KBM-7 (cell line): ENCODE measurements around the gene SMURF1.

ENCODE experiments used
- DNase-seq: peaks from one replicate; pipeline ENCODE4 v3.0.0-alpha.2; 2015
- in situ Hi-C: fragments of 300-500 bp; cut with MboI; formaldehyde crosslinking; loops from 2 replicates; pipeline ENCODE4 v1.14.3; 2020; ENCODE audit warnings: low sequenced_read_pairs, low pct_unique_long_range_greater_than_20kb, mixed read lengths

The SMURF1 gene

DNA sequence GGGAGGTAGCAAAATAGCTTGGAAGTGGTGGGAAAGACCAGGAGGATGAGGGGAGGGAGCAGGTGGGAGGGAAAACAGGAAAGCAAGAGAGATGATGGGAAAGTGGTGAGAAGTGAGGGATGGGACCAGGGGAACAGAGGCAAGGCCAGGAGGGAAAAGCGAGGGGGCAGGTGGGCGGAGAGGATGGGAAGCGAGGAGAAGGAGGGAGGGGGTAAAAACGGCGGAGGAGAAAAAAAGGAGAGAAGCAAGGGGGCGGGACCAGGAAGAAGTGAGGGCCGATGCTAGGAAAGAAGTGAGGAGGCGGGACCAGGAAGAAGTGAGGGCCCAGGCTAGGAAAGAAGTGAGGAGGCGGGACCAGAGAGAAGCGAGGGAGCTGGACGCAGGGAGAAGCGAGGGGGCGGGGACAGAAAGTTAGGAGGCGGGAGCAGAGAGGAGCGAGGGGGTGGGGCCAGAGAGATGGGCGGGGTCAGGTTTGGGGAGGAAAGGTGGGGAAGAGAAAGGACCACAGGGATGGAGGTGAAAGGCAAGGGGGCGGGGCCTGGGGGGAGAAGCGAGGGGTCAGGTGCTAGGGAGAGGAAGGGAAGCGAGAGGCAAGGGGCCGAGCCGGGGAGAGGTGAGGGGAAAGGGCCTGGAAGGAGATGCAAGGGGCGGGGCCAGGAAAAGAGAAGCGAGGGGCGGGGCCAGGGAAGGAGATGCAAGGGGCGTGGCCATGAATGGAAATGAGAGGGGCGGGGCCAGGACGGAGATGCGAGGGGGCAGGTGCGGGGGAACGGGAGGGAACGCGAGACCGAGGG lies 984 bp downstream of the SMURF1 start:
- in situ Hi-C loops = no loop called here
- peak; percentile 71 for DNase-seq

DNA sequence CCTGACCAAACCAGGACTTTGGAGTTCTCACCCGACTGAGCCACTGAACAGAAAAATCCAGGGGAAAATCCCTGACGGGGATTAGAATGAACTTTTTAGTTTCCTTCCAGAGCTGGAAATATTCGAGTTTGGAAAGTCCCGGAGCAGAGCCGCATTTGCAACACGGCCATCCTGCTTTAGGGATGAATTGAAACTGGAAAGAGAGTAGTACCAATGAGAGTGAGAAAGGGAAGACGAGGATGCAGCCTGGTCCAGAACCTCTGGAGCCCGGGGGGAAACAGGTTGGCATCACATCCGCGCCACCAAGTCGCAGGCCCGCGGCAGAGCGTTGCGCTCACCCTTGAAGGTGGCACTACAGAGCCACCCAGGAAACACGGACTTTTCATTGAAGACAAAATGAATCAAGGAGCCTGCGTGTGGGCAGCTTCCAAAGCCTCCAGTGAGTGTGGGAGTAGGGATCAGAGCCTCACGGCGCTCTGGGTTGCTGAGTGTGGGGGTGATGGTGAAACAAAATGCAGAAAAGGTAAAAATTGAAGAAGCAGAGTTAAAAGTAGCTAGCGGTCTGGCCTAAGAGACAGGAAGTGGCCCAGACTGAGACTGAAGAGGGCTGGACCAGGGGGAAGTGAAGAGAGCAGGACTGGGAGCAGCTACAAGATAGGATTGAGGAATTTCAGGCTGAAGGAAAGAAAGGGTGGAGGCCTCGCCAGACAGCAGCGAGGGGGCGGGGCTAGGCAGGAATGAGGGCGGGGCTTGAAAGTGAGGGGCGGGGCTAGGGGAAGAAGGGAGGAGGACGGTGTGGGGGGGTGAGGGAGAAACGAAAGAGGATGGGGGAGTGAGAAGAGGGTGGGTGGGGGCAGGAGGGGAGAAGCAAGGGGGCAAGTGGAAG lies 1.8 kb downstream of the SMURF1 start:
- peak; percentile 48 for DNase-seq
- in situ Hi-C loops = no loop called here

- no peak for DNase-seq
- in situ Hi-C loops = no loop called here
These were observed 2.6 kb downstream of the SMURF1 start for GRCh38 chr7:99141334-99141733.

DNA sequence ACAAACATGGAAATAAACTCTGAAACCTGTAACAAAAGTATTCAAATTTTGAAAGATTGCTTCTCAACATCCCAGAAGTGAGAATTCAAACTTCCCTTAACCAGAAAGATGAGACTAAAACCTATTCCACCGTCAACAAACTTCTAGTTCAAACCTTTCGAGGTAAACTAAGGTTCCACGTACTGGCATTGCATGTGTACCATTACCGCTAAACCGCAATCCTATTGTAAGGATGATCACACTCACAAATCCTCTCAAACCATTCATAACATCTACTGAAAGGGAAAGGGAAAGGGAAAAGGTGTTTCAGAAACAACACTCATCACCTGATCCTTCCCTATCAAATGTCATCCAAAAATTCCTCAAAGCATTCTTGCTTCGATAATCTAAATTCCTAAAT lies 3.1 kb downstream of the SMURF1 start:
- in situ Hi-C loops = no loop called here
- no peak for DNase-seq

DNA sequence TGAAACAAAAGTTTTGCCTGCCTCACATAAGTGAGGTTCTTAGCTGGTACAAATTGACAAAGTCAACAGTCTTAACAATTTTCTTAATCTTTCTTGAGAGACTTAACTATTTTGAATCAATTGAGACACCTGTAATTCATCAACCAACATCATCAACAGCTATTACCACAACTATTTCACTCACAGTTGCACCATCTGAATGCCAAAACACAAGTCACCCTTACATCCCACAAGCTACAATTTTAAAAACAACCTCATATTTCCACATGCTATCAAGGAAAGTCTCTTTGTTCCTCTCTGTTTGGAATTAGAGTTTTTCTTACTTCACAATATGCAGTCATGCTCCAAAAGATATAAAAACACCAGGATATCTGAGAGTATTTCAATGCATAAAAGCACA lies 4.9 kb downstream of the SMURF1 start:
- in situ Hi-C loops = no loop called here

DNA sequence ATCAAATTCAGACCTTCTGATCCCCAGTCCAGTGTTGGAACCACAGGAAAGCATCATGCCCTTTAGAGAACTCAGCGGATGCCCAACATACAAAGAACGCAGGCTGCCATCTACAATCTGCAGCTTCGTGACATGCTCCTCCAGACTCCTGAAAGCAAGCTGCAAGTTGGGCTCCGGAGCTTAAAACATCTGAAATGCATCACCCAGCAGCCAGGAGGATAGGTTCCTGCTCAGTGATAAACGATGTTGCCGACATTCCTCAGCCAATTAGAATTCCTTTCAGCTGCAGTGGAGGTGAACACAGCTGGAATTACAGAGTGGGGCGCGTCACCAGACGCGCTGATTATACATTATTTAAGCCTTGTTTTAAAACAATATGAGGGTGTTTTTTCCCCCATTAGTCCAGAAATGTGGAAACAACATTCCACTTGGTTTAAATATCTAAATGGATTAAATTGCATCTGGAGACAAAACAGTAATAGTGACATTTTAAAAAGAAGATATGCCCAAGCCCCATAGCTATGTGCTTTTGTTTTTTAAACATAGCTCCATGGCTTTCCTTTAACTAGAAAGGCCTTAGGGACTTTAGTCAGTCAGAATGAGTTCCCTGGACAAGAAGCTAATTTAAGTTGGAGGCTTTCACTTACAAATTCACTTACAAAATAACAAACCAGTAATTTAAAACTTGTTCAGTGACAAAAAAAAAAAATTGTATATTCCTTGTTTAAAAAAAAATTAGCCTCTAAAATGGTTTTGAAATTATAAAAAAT lies 6.3 kb downstream of the SMURF1 start:
- in situ Hi-C loops = no loop called here
- DNase-seq = no peak

More for the DNA sequence above, 4.9 kb downstream of the SMURF1 start:
- no peak for DNase-seq

- in situ Hi-C loops = no loop called here
- no peak for DNase-seq
These were observed 8.0 kb downstream of the SMURF1 start for GRCh38 chr7:99135938-99136337.

GRCh38 chr7:99133766-99134564 lies 9.9 kb downstream of the SMURF1 start:
- DNase-seq = no peak
- in situ Hi-C loops = no loop called here

DNA sequence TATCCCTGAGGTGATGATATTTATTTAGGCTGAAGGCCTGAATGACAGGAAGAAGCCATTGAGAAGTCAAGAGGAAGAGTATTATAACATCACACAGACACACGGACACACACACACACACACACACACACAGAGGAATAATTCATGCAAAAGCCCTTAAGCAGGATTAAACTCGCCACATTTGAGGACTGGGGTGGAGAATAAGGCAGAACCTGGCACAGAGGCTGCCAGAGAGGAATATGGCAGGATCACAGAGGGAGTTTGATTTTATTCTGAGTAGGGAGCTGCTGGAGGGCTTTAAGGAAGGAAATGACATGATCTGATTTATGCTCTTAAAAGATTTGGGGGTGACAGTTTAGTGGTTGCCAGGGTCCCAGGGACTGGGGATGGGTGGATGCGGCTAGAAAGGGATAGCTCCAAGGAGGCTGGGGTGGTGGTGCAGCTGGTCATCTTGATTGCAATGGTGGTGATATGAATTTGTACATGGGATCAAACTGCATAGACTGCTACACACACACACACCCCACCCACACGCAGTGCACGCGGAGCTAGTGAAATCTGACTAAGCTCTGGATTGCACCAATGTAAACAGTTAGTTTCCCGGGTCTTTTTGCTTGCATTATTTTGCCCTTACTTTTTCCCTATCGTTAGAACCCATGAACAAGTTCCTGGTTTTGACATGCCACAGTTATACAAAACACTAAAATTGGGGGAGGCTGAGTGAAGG lies 11.2 kb downstream of the SMURF1 start:
- no peak for DNase-seq
- in situ Hi-C loops = no loop called here

DNA sequence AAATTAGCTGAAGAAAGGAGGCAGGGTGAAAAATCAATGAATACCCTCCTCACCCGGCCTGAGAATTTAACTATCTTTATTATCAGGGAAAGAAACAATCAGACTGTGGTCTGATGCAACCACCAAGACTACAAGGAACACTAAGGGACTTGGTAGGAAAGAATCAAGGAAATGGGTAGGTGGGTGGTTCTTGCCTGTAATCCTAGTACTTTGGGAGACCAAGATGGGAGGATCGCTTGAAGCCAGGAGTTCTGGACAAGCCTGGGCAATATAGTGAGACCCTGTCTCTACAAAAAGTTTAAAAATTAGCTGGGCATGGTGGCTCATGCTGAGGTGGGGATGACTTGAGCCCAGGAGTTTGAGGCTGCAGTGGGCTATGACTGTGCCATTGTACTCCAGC lies 12.6 kb downstream of the SMURF1 start:
- no peak for DNase-seq
- in situ Hi-C loops = no loop called here

- DNase-seq = no peak
- in situ Hi-C loops = no loop called here
These were observed 14.4 kb downstream of the SMURF1 start for GRCh38 chr7:99129536-99129935.

DNA sequence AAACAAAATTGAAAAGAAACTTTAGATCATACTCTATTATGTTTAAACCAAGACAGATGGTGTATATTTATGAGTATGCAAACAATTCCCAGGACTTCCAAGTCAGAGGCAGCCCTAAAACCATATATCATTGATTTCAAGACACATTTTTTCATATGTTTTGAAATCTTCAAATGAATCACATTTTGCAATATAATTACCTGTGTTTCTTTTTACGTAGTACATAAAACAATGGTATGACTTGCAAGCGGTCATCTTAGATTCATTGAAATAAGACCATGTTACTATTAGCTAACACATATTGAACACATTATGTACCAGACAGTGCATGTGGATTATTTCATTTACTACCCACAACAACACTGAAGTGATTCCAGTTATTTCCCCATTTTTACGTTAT lies 14.9 kb downstream of the SMURF1 start:
- in situ Hi-C loops = no loop called here
- DNase-seq = no peak

DNA sequence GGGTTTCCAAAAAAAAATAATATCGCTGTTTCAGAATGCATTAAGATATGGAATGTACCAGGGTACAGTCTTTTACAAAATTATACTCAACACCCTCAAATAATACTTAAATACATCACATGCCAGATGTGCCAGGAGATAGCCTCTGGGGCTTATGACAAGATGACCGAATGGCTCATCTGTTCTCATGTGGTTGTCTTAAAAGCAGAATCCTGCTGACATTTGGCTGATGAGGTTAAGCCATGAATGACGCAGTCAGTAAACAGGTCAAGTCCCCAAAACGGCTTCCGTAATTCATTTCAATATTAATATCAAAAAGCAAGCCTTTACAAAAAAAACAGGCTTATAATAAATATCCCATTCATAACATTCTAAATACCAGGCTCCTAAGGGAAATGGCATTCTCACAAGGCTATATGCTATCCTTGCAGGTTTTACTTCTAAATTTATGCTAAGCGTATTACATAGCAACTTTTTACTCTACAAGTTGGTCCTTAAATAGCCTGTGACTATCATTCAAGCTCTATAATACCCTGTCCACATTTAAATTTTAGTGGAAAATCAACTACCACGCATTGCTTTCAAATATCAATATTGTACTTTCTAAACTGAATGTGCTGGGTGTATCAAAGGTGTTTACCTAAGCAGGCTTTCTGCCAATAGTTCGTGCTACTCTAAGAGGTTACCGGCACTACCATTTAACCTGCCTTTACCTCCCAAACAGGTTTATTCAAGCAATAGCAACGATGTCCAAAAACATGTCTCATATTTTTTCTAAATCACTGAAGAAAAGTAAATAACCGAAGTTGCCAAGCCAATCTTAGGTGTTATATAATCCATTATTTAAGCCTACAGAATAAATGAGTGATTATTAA lies 15.6 kb downstream of the SMURF1 start:
- DNase-seq = no peak
- in situ Hi-C loops = no loop called here

- no peak for DNase-seq
- in situ Hi-C loops = no loop called here
These were observed 16.3 kb downstream of the SMURF1 start for GRCh38 chr7:99127636-99128035.

- in situ Hi-C loops = no loop called here
- no peak for DNase-seq
These were observed 16.9 kb downstream of the SMURF1 start for GRCh38 chr7:99126921-99127553.

DNA sequence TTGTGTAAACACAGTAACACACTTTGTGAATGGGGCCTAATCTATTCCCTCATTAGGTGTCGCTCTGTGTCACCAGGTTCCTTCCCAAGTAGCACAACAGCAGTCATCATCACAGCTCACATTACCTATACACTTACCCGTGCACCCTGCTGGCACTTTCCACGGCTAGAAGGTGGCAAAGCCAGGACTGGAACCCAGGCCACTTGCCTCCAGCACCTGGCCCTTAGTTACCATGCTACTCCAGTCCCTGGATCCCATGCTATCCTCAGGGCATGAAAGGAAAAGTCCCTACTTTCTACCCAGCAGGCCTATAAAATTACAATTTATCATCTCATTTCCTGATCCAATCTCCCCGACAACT lies 18.4 kb downstream of the SMURF1 start:
- no peak for DNase-seq
- in situ Hi-C loops = no loop called here
